ENCODE measurements around the gene SPTA1. TPM values are rescaled to one million over a fixed set of nuclear protein-coding genes. Genes with fewer than 3 reads are reported as not detected.

The SPTA1 gene
- total and polyA plus RNA-seq, 2 of the 4 experiments (the other 2 are of a cell fraction), result not detected

DNA sequence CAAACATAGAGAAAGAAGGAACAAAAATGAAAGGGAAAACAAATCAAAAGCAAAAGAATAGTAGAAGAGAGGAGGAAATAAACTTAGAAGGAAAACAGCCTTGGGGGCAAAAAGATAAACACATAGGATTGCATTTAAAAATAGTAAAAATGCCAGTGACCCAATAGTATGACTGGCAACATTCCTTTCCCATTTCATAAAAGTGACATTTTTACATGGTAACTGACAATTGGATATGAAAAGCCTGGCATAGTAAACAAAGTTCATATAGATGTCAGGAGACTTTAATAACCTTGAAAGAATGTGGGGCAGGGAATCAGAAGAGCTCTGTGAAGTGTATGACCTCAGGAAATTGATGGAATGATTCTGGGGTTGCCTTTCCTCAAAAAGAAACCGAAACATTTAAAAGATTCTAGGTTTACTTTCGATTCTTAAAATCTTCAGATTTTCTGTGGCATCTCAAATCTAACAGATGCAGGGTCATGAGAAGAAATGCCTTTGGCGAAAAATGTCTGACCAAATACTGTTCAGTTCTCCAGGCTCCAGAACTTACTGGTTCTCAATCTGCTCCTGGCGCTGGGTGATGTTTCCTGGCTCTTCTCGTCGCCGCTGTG lies 33.7 kb downstream of the SPTA1 start:
- Histone ChIP-seq H3K79me1 (ENCODE audit: low read depth in 1 of 2, low read length in 2 of 2) (no peaks in the 10 kb centered on the region), H3K9me1 (ENCODE audit: insufficient read depth, low read length) (no peaks in the 10 kb centered on the region), H3K4ac (ENCODE audit: low read depth, low read length) (no peak overlapping the region), H2AK5ac (ENCODE audit: low read depth, low read length) (no peak overlapping the region), H3K9me3 (ENCODE audit: control insufficient read depth, insufficient read depth, low read length) (no peaks in the 10 kb centered on the region), H3K9ac (ENCODE audit: low read depth, low read length) (no peak overlapping the region), H2AK9ac (replicated peaks; ENCODE audit: low read depth, low read length, poor library complexity) (no peak overlapping the region), H3K27ac (ENCODE audit: insufficient read depth, low read length) (no peak overlapping the region), H3K27me3 (ENCODE audit: control insufficient read depth, insufficient read depth, low read length) (no peaks in the 10 kb centered on the region), H3K23ac (ENCODE audit: low read depth, low read length) (no peak overlapping the region), H2AFZ (replicated peaks; ENCODE audit: low read length, poor library complexity) (no peak overlapping the region), H3K4me3 (ENCODE audit: insufficient read depth, low read depth, low read length) (no peak overlapping the region), H2BK5ac (ENCODE audit: low read depth, low read length, poor library complexity, severe bottlenecking) (no peak overlapping the region), H3K14ac (replicated peaks; ENCODE audit: low read depth, low read length) (no peak overlapping the region), H3K56ac (ENCODE audit: extremely low read depth, insufficient read depth, low read length) (no peak overlapping the region), H3K4me1 (ENCODE audit: control insufficient read depth, insufficient read depth, low read length) (no peaks in the 10 kb centered on the region), H2BK20ac (ENCODE audit: low read depth, low read length) (no peak overlapping the region), H3K18ac (ENCODE audit: low read depth, low read length) (no peak overlapping the region), H4K8ac (ENCODE audit: low read depth in 2 of 2, low read length in 2 of 2) (no peak overlapping the region), H2BK120ac (ENCODE audit: low read depth, low read length) (no peak overlapping the region), H2BK15ac (ENCODE audit: low read depth, low read length) (no peak overlapping the region), H3K4me2 (ENCODE audit: low read depth, low read length) (no peak overlapping the region), H4K20me1 (ENCODE audit: insufficient read depth, low read length) (no peaks in the 10 kb centered on the region), H3K36me3 (ENCODE audit: control insufficient read depth, insufficient read depth, low read length) (no peaks in the 10 kb centered on the region), H4K5ac (ENCODE audit: low read depth, low read length) (no peak overlapping the region), H4K91ac (ENCODE audit: insufficient read depth, low read depth, low read length) (no peak overlapping the region)
- intact Hi-C loops (cut with micrococcal nuclease) (no loop called here), dilution Hi-C loops (cut with HindIII; ENCODE audit: low sequenced_read_pairs, unreplicated experiment) (no loop called here), in situ Hi-C loops (cut with MboI; ENCODE audit: low sequenced_read_pairs) (no loop called here)
- POLR2A ChIA-PET (ENCODE audit: unreplicated experiment), result no interaction called here
- no peak for DNase-seq
- 36% methylated on average over 2 of the region's 7 CpGs; no CpG with 5 or more reads in 1 of the 2 experiments for WGBS, 2 experiments (ENCODE audit: extremely low coverage in 2 of 2, insufficient read length in 1 of 2)
- no TSS peak for BruUV-seq (replicated peaks)
- CTCF ChIA-PET, result no interaction called here
- TF ChIP-seq FOS (IDR thresholded peaks at IDR 0.05; ENCODE audit: low read depth, low read length) (no peak), BHLHE40 (IDR thresholded peaks at IDR 0.05; ENCODE audit: low read depth, low read length) (no peak), SMC3 (IDR thresholded peaks at IDR 0.05; ENCODE audit: low read depth, low read length) (no peak), RFX5 (IDR thresholded peaks at IDR 0.05; ENCODE audit: low read depth, low read length) (no peak), CEBPB (IDR thresholded peaks at IDR 0.05; ENCODE audit: low read depth, low read length) (no peak), MAFK (IDR thresholded peaks at IDR 0.05; ENCODE audit: low read depth, low read length) (no peak), RAD21 (IDR thresholded peaks at IDR 0.05; ENCODE audit: low read length) (no peak), MAZ (IDR thresholded peaks at IDR 0.05; ENCODE audit: borderline replicate concordance, low read depth, low read length) (no peak), CTCF (conservative IDR thresholded peaks at IDR 0.05; ENCODE audit: low read depth, low read length) (no peak), POLR2A (IDR thresholded peaks at IDR 0.05; ENCODE audit: low read depth, low read length) (no peak), CHD1 (IDR thresholded peaks at IDR 0.05; ENCODE audit: low read depth, low read length) (no peak), MXI1 (IDR thresholded peaks at IDR 0.05; ENCODE audit: borderline replicate concordance, low read depth, low read length) (no peak), NFE2L2 (IDR thresholded peaks at IDR 0.05; ENCODE audit: low read depth, low read length) (no peak), ELK1 (IDR thresholded peaks at IDR 0.05; ENCODE audit: borderline replicate concordance, low read depth, low read length) (no peak), RCOR1 (IDR thresholded peaks at IDR 0.05; ENCODE audit: insufficient replicate concordance, low read length) (no peak)
- TF ChIP-seq, protein P1, sequence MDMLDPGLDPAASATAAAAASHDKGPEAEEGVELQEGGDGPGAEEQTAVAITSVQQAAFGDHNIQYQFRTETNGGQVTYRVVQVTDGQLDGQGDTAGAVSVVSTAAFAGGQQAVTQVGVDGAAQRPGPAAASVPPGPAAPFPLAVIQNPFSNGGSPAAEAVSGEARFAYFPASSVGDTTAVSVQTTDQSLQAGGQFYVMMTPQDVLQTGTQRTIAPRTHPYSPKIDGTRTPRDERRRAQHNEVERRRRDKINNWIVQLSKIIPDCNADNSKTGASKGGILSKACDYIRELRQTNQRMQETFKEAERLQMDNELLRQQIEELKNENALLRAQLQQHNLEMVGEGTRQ (IDR thresholded peaks at IDR 0.05; ENCODE audit: low read depth, low read length), result no peak
- no peak for ATAC-seq (ENCODE audit: low read depth)

Measured in IMR-90 (cell line).